ENCODE measurements around the gene DEGS2. TPM values are rescaled to one million over a fixed set of nuclear protein-coding genes. Genes with fewer than 3 reads are reported as not detected.

The DEGS2 gene
- total and polyA plus RNA-seq, 8 donors, result 1.9 to 7.3 (median 4.8) TPM

DNA sequence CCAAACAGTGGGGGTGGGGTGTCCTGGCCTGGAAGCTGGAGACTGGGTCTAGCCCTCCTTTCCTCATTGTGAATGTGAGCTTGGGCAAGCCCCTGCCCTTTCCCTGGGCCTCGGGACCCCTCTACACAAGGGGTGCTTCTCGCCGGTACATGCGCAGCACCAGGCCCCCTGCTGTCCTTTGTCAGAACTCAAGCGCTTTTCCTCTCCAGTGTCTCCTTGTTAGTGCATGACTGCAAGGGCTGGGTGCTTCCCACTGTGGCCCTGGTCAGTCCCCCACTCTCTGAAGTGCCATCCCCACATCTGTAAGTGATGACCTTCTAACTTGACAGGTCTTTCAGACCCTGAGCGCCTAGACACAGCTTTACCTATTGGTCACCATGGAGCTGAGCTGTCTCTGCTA is 44.2 kb downstream of the DEGS2 start:
- no peaks in the 10 kb centered on the region for H3K27me3 ChIP-seq
- no peaks in the 10 kb centered on the region for H3K9me3 ChIP-seq
- no peak for ATAC-seq
- no peak for DNase-seq
- no peaks in the 10 kb centered on the region for H3K4me1 ChIP-seq
- 93 to 99% methylated on average over 6 of the region's 6 CpGs for WGBS, 2 donors
- no peak for FAIRE-seq
- intact Hi-C loops (cut with DNase I), result no loop called here
- TF ChIP-seq, protein P1, sequence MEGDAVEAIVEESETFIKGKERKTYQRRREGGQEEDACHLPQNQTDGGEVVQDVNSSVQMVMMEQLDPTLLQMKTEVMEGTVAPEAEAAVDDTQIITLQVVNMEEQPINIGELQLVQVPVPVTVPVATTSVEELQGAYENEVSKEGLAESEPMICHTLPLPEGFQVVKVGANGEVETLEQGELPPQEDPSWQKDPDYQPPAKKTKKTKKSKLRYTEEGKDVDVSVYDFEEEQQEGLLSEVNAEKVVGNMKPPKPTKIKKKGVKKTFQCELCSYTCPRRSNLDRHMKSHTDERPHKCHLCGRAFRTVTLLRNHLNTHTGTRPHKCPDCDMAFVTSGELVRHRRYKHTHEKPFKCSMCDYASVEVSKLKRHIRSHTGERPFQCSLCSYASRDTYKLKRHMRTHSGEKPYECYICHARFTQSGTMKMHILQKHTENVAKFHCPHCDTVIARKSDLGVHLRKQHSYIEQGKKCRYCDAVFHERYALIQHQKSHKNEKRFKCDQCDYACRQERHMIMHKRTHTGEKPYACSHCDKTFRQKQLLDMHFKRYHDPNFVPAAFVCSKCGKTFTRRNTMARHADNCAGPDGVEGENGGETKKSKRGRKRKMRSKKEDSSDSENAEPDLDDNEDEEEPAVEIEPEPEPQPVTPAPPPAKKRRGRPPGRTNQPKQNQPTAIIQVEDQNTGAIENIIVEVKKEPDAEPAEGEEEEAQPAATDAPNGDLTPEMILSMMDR (IDR thresholded peaks at IDR 0.05), result no peak
- H3K36me3 ChIP-seq, result no peaks in the 10 kb centered on the region
- H3K27ac ChIP-seq, result no peak overlapping the region
- H3K4me3 ChIP-seq, result no peak overlapping the region

DNA sequence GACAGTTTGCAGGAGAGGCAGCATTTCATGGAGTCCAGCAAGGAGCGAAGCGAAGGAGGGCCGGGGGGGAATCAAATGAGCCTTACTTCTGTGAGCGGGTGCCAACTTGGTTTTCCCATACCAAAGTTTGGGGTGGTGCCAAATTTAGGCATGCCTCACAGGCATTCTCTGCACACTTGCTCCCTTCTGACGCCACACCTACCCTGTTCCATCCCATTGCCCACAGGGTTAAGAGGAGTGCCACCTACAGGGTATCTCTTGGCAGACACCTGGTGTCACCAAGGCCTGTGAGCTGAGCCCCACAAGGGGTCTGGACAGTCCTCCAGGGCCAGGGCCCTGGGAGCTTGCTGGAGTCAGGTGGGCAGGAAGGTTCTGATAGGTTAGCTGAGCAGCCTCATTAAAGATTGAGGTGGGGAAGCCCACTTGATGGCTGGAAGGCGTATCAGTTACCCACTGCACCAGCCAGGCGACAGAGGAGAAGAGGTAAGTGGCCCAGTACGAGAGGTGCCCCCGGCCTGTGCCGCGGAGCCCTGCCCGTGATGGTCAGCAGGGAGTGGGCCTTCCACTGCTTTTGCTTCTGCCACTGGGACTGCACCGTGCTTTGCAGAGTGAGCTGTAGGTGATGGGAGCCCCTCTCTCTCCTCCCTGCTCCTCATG is 45.2 kb downstream of the DEGS2 start:
- WGBS, 2 donors, result 93 to 95% methylated on average over 13 of the region's 13 CpGs
- no peaks in the 10 kb centered on the region for H3K9me3 ChIP-seq
- DNase-seq (no peak), FAIRE-seq (no peak), ATAC-seq (no peak)
- no peaks in the 10 kb centered on the region for H3K36me3 ChIP-seq
- no peak overlapping the region for H3K4me3 ChIP-seq
- TF ChIP-seq, protein P1 (IDR thresholded peaks at IDR 0.05), result no peak
- no peak overlapping the region for H3K27ac ChIP-seq
- intact Hi-C loops (cut with DNase I), result no loop called here
- no peaks in the 10 kb centered on the region for H3K4me1 ChIP-seq
- no peaks in the 10 kb centered on the region for H3K27me3 ChIP-seq

DNA sequence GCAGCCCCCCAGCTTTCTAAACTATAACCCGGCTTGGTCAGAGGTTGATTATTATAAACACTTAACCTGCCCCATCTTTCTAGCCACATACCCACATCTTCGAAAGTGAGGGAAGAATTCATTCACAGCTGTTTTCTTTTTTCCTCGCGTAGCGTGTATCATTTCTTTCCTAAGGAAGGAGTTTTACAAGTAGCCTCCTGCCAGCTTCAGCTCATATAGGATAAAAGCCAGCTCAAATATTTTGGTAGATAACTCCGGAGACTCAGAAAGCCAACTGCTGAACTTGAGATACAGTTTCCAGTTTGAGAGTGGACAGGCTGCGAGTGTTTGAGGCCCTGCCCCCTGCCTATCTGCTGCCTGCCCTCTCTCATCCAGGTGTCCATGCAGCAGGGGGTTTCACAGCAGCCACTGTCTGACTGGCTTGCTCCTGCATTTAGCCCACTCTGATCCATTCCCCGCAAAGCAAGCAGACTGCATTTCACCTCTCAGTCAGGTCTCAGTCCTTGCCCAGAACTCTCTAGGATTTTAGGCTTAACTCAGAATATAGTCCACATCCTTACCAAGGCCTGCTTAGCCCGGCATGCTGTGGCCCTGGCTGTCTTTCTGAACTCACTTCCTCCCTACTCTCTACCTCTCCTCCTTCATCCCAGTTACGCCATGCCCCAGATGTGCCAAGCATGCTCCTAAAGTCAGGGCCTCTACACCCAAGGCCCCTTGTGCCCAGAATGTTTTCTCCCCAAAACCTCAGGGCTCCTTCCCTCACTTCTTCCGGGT is 47.3 kb downstream of the DEGS2 start:
- intact Hi-C loops (cut with DNase I), result no loop called here
- DNase-seq, result no peak
- ATAC-seq, result no peak
- Histone ChIP-seq H3K9me3 (no peaks in the 10 kb centered on the region), H3K4me3 (no peak overlapping the region), H3K27me3 (no peaks in the 10 kb centered on the region), H3K36me3 (no peaks in the 10 kb centered on the region), H3K27ac (no peak overlapping the region), H3K4me1 (peaks cover 0 to 9% (median 0%) of the 10 kb centered on the region in 3 donors)
- no peak for FAIRE-seq
- TF ChIP-seq, protein P1 (IDR thresholded peaks at IDR 0.05), result no peak
- 60 to 64% methylated on average over 11 of the region's 11 CpGs for WGBS, 2 donors

DNA sequence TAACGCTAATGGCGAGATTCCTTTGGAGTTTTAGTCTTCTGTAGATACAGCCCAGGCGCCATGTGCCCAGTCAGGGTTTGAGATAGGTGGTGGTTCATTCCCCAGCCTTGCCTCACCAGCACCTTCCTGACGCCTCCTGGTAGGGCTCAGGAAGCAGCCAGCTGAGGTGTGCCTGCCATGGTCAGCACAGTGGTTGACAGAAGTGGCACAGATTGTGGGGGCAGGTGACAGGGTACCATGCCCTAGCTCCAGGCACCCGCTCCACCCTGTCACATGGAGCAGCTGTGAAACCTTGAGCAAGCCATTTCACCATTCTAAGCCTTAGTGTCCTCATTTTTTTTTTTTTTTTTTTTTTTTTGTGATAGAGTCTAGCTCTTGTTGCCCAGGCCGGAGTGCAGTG is 48.6 kb downstream of the DEGS2 start:
- no peak for FAIRE-seq
- TF ChIP-seq, protein P1 (IDR thresholded peaks at IDR 0.05), result no peak
- 90 to 98% methylated on average over 5 to 6 of the region's 6 CpGs for WGBS, 2 donors

DNA sequence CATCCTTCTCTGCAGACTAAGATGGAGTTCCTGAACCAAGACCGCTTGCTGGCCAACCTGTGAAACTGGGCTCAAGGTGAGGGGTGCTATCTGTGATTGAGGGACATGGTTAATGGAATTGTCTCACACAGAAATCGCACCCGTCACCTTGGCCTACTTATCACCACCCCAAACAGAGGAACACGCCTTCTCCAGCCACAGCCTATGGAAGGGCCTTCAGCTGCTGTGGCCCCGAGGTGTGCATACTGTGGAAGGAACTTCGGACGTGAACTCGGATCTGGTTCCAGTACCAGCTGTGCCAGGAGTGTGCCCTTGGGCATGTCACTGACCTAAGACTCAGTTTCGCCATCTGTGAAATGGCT is 49.9 kb downstream of the DEGS2 start:
- 90 to 94% methylated on average over 9 of the region's 9 CpGs for WGBS, 2 donors
- no peak for ATAC-seq
- Histone ChIP-seq H3K9me3 (no peaks in the 10 kb centered on the region), H3K27me3 (no peaks in the 10 kb centered on the region), H3K4me3 (no peak overlapping the region), H3K36me3 (no peaks in the 10 kb centered on the region), H3K27ac (no peak overlapping the region), H3K4me1 (peaks cover 0 to 9% (median 0%) of the 10 kb centered on the region in 3 donors)
- intact Hi-C loops (cut with DNase I), result loop anchor here in 2 of 3 donors (5.0 to 10.0 kb wide), 2 partner anchors 125 to 127 kb away; no protein-coding TSS in a partner anchor
- FAIRE-seq, result no peak
- no peak for DNase-seq
- TF ChIP-seq, protein P1 (IDR thresholded peaks at IDR 0.05), result no peak

More for the DNA sequence above, 48.6 kb downstream of the DEGS2 start:
- H3K36me3 ChIP-seq, result no peaks in the 10 kb centered on the region
- no peak overlapping the region for H3K27ac ChIP-seq
- H3K4me3 ChIP-seq, result no peak overlapping the region
- no peaks in the 10 kb centered on the region for H3K9me3 ChIP-seq
- H3K4me1 ChIP-seq, result peaks cover 0 to 9% (median 0%) of the 10 kb centered on the region in 3 donors
- ATAC-seq (no peak), DNase-seq (no peak)
- no peaks in the 10 kb centered on the region for H3K27me3 ChIP-seq
- intact Hi-C loops (cut with DNase I), result no loop called here
